Uterus (tissue), 4 donors: ENCODE results near the gene SERP2. TPM values are rescaled to one million over a fixed set of nuclear protein-coding genes. Genes with fewer than 3 reads are reported as not detected.

Experiments
- DNase-seq, 2 donors: peaks; one replicate each; pipeline ENCODE4 v3.0.0-alpha.2; 2019 to 2020
- H3K27ac ChIP-seq, 2 donors: fragments of 200-600 bp; sonication (generic); 1 replicate in 1 of 2; 2 replicates in 1 of 2; pipeline ENCODE4 v1.5.1; 2016 to 2018
- H3K27me3 ChIP-seq, 2 donors: fragments of 200-600 bp; sonication (generic); one replicate each; pipeline ENCODE4 v1.5.1; 2018 to 2019; ENCODE audit warnings: control low read depth in 1 of 2
- H3K36me3 ChIP-seq, 2 donors: fragments of 200-600 bp; sonication (generic); one replicate each; pipeline ENCODE4 v1.5.1; 2019; ENCODE audit warnings: control low read depth in 1 of 2
- H3K4me1 ChIP-seq, 2 donors: fragments of 200-600 bp; sonication (generic); one replicate each; pipeline ENCODE4 v1.5.1; 2018 to 2019; ENCODE audit warnings: control low read depth in 1 of 2
- H3K4me3 ChIP-seq, 2 donors: fragments of 200-600 bp; sonication (generic); 1 replicate in 1 of 2; 2 replicates in 1 of 2; pipeline ENCODE4 v1.5.1; 2018 to 2019; ENCODE audit warnings: mild to moderate bottlenecking in 1 of 2
- H3K9me3 ChIP-seq, 2 donors: fragments of 200-600 bp; sonication (generic); one replicate each; pipeline ENCODE4 v1.5.1; 2019; ENCODE audit warnings: control low read depth in 1 of 2
- POLR2A ChIP-seq, 2 donors: fragments of 450-650 bp; IDR thresholded peaks; one replicate each; pipeline ENCODE4 v1.6.1; 2016; ENCODE audit warnings: antibody characterized with exemption in 2 of 2, mild to moderate bottlenecking in 1 of 2, moderate library complexity in 1 of 2
- intact Hi-C: fragments of 100-400 bp; cut with DNase I; formaldehyde crosslinking; loops from one replicate; pipeline ENCODE4 v1.15.1; 2023; ENCODE audit warnings: low total_unique reads
- total RNA-seq, 4 donors: library from RNA; depleted of rRNA in 3 of 4; stranded (reverse); fragments of >200 nt in 3 of 4; gene quantifications; one replicate each; pipeline versions ENCODE4 v1.1.0 to v1.2.4, GENCODE V29; 2014 to 2023
- TF ChIP-seq, protein P1 (sequence below), 4 experiments: fragments of 200-600 bp in 2 of 4; fragments of 450-650 bp in 2 of 4; sonication (generic) in 2 of 4; IDR thresholded peaks; one replicate each; pipeline ENCODE4 v1.5.1; 2016 to 2019; ENCODE audit warnings: antibody characterized with exemption in 4 of 4, mild to moderate bottlenecking in 2 of 4, moderate library complexity in 1 of 4
- donor health status: DM: yes; HTN: yes; CAD: no.

The SERP2 gene
- total RNA-seq, 4 donors from 2014 or later: 0.77 to 12.6 (median 5.9) TPM

DNA sequence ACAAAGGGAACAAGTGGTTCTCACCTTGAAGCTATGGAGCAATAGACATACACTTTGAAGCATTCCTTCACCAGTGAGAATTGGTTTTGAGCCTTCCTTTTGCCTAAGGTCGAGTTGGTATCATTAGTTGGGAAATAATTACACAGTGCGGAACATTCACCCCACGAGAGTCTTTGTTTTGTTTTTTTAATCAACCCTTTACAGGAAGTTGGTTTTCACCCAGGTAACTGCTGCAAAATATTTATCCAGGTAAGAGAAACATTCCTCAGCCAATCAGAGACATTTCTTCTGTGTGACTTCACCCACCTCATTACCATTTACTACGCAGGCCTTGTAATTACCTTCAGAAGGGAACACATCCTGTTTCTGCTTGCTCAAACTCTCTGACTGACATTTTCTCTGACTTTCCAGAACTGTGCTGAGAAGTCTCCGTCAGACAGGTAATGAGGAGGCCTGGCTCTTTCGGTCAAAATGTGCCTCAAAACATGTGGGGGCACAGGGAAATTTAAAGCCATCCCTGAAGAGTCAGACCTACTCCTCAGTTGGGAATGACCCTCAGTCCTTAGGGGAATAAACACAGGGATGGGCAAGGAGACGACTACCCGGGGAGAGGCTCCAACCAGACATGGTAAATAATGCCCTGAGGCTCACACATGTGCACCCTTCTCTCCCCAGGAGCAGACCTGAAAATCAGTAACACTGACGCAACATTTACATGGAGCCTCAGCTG, 22.7 kb upstream of the SERP2 start:
- TF ChIP-seq, protein P1, sequence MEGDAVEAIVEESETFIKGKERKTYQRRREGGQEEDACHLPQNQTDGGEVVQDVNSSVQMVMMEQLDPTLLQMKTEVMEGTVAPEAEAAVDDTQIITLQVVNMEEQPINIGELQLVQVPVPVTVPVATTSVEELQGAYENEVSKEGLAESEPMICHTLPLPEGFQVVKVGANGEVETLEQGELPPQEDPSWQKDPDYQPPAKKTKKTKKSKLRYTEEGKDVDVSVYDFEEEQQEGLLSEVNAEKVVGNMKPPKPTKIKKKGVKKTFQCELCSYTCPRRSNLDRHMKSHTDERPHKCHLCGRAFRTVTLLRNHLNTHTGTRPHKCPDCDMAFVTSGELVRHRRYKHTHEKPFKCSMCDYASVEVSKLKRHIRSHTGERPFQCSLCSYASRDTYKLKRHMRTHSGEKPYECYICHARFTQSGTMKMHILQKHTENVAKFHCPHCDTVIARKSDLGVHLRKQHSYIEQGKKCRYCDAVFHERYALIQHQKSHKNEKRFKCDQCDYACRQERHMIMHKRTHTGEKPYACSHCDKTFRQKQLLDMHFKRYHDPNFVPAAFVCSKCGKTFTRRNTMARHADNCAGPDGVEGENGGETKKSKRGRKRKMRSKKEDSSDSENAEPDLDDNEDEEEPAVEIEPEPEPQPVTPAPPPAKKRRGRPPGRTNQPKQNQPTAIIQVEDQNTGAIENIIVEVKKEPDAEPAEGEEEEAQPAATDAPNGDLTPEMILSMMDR (IDR thresholded peaks at IDR 0.05): no peak
- no peak for TF ChIP-seq POLR2A (IDR thresholded peaks at IDR 0.05)
- Histone ChIP-seq H3K36me3 (no peaks in the 10 kb centered on the region), H3K27me3 (no peaks in the 10 kb centered on the region), H3K4me3 (no peak overlapping the region), H3K4me1 (no peaks in the 10 kb centered on the region), H3K9me3 (no peaks in the 10 kb centered on the region), H3K27ac (no peak overlapping the region)
- no peak for DNase-seq
- intact Hi-C loops: no loop called here

DNA sequence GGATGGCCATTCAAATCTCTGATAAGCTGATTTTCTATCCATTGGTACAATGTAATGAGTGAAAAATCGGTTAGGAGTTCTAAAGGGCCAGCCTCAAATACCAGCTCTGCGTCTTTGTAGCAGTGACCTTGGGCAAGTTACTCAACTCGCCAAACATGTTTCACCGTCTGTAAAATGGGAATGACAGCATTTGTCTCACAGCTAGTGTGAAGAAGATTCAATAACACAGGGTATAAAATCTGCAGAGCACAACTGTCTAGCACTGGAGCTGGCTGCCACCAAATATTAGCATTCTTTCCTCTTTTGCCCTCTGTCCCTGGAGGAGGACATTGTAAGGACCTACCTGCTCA, 22.1 kb upstream of the SERP2 start:
- Histone ChIP-seq H3K27me3 (no peaks in the 10 kb centered on the region), H3K36me3 (no peaks in the 10 kb centered on the region), H3K27ac (no peak overlapping the region), H3K4me1 (no peaks in the 10 kb centered on the region), H3K9me3 (no peaks in the 10 kb centered on the region), H3K4me3 (no peak overlapping the region)
- DNase-seq: no peak
- intact Hi-C loops: no loop called here
- no peak for TF ChIP-seq POLR2A (IDR thresholded peaks at IDR 0.05)
- TF ChIP-seq, protein P1 (IDR thresholded peaks at IDR 0.05): no peak

DNA sequence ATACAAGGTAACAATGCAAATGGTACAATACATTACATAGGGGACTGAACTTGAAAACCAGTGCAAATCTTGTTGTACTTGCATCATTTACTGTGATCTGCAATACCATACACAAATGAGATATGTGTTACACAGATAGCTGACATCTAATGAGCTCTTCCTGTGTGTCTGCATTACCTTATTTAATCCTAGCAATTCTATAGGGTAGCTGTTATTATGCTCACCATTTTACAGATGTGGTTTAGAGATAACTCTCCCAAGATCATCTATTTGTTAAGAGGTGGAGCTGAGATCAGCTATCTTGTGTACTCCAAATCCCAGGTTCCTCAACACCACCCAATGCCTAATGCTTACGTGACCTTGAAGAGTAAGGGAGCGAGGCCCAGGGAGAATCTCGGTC, 21.4 kb upstream of the SERP2 start:
- intact Hi-C loops: no loop called here
- no peak overlapping the region for H3K4me3 ChIP-seq
- H3K4me1 ChIP-seq: no peaks in the 10 kb centered on the region
- DNase-seq: no peak
- H3K9me3 ChIP-seq: no peaks in the 10 kb centered on the region
- no peaks in the 10 kb centered on the region for H3K36me3 ChIP-seq
- TF ChIP-seq POLR2A (IDR thresholded peaks at IDR 0.05): no peak
- TF ChIP-seq, protein P1 (IDR thresholded peaks at IDR 0.05): no peak
- H3K27ac ChIP-seq: no peak overlapping the region
- H3K27me3 ChIP-seq: no peaks in the 10 kb centered on the region

DNA sequence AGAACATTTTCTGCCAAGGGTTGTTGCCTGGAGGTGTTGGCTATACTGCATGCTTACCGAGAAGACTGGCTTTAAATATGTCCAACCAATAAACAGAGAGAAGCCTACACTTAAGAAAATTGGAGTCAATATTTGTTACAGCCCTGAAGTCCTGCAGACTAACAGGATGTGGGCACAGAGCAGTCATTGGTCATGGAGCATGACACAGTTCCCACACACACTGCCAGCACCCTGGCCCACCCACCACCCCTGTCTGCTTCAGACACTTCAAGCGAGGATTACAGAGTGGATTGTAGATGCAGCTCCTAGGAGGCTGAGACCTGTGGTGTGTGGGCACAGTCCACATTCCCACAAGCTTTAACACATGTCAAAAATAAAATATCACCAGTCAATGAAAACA, 21.0 kb upstream of the SERP2 start:
- DNase-seq: no peak
- H3K36me3 ChIP-seq: no peaks in the 10 kb centered on the region
- H3K4me1 ChIP-seq: no peaks in the 10 kb centered on the region
- no peak overlapping the region for H3K4me3 ChIP-seq
- no peaks in the 10 kb centered on the region for H3K27me3 ChIP-seq
- H3K27ac ChIP-seq: no peak overlapping the region
- intact Hi-C loops: no loop called here
- no peak for TF ChIP-seq POLR2A (IDR thresholded peaks at IDR 0.05)
- TF ChIP-seq, protein P1 (IDR thresholded peaks at IDR 0.05): no peak
- no peaks in the 10 kb centered on the region for H3K9me3 ChIP-seq

DNA sequence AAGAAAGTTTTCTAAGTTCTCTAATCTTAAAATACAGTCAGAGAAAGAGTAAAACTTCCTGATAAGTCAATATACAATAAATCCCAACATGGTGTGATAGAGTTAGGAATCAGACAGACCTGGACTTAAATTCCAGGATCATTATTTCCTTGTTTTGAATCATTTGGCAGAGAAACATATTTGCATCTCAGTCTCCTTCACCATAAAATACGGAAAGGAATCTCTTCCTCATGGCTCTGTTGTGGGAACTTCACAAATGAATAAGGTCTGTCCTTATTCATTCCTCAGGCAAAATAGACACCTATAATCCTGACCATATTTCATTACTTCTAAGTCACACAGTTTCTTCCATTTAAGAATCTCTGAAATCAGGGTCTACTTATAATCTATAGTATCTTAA, 19.3 kb upstream of the SERP2 start:
- Histone ChIP-seq H3K9me3 (no peaks in the 10 kb centered on the region), H3K36me3 (no peaks in the 10 kb centered on the region), H3K27me3 (no peaks in the 10 kb centered on the region), H3K4me1 (no peaks in the 10 kb centered on the region), H3K27ac (no peak overlapping the region), H3K4me3 (no peak overlapping the region)
- TF ChIP-seq POLR2A (IDR thresholded peaks at IDR 0.05): no peak
- TF ChIP-seq, protein P1 (IDR thresholded peaks at IDR 0.05): no peak
- intact Hi-C loops: no loop called here
- no peak for DNase-seq
